AG04450 (cell line): Measurements from ENCODE around the gene CCDC192. TPM values are rescaled to one million over a fixed set of nuclear protein-coding genes. Genes with fewer than 3 reads are reported as not detected.

Experiments
- CTCF ChIA-PET: fragments of 300-600, 350-600 bp; formaldehyde crosslinking; extraction: SDS; loops from one replicate; lab custom pipeline; 2022; ENCODE audit warnings: antibody characterized with exemption, inconsistent platforms; lab: Charles Lee
- POLR2A ChIA-PET: fragments of 350-600 bp; formaldehyde crosslinking; extraction: SDS; loops from one replicate; lab custom pipeline; 2021; ENCODE audit warnings: antibody characterized with exemption, inconsistent platforms; lab: Yijun Ruan, JAX
- DNase-seq: peaks from one replicate; pipeline ENCODE4 v3.0.0-alpha.2; 2011; ENCODE audit warnings: low read depth, low spot score
- H3K27ac ChIP-seq: one replicate; pipeline ENCODE4 v1.5.1; 2012; ENCODE audit warnings: low read depth, low read length, control low read depth
- H3K27me3 ChIP-seq: one replicate; pipeline ENCODE4 v1.6.0; 2012; ENCODE audit warnings: low read length; ENCODE audit not compliant: control insufficient read depth, insufficient read depth
- H3K4me3 ChIP-seq: 2 replicates; pipeline ENCODE4 v1.5.1; 2011; ENCODE audit warnings: mild to moderate bottlenecking, low read depth, low read length, control low read depth
- H3K9me3 ChIP-seq: 2 replicates; pipeline ENCODE4 v1.5.1; 2012; ENCODE audit warnings: low read length; ENCODE audit not compliant: control insufficient read depth, insufficient read depth
- CTCF ChIP-seq: IDR thresholded peaks from 2 replicates; pipeline ENCODE4 v1.5.1; 2011; ENCODE audit warnings: low read depth, low read length, control low read depth, inconsistent platforms
- polyA plus RNA-seq: library from polyadenylated mRNA; depleted of rRNA; stranded (reverse); fragments of >200 nt; gene quantifications from 2 replicates; pipeline ENCODE4 v1.2.3, GENCODE V29; 2011

The CCDC192 gene
- polyA plus RNA-seq, 1 experiment: not detected

- H3K27me3 ChIP-seq: no peaks in the 10 kb centered on the region
- no peak overlapping the region for H3K27ac ChIP-seq
- no peak overlapping the region for H3K4me3 ChIP-seq
- no peaks in the 10 kb centered on the region; the same call in 1 of the 2 replicates for H3K9me3 ChIP-seq
- POLR2A ChIA-PET: no interaction called here
- TF ChIP-seq CTCF: no peak
- CTCF ChIA-PET: no interaction called here
- DNase-seq: no peak
These were observed 266.9 kb downstream of the CCDC192 start for GRCh38 chr5:127970081-127970480.

- no peak for DNase-seq
- no peak for TF ChIP-seq CTCF
- ChIA-PET CTCF (no interaction called here), POLR2A (no interaction called here)
- Histone ChIP-seq H3K9me3 (no peaks in the 10 kb centered on the region; the same call in 1 of the 2 replicates), H3K27ac (no peak overlapping the region), H3K27me3 (no peaks in the 10 kb centered on the region), H3K4me3 (no peak overlapping the region)
These were observed 267.7 kb downstream of the CCDC192 start for GRCh38 chr5:127970854-127971425.

- ChIA-PET CTCF (no interaction called here), POLR2A (no interaction called here)
- Histone ChIP-seq H3K27me3 (no peaks in the 10 kb centered on the region), H3K9me3 (no peaks in the 10 kb centered on the region), H3K27ac (no peak overlapping the region), H3K4me3 (no peak overlapping the region)
- no peak for TF ChIP-seq CTCF
- no peak for DNase-seq
These were observed 272.8 kb downstream of the CCDC192 start for GRCh38 chr5:127975961-127976360.

- TF ChIP-seq CTCF: no peak
- H3K27ac ChIP-seq: no peak overlapping the region
- POLR2A ChIA-PET: no interaction called here
- CTCF ChIA-PET: no interaction called here
- H3K4me3 ChIP-seq: no peak overlapping the region
- DNase-seq: no peak
- no peaks in the 10 kb centered on the region for H3K9me3 ChIP-seq
- no peaks in the 10 kb centered on the region for H3K27me3 ChIP-seq
These were observed 273.3 kb downstream of the CCDC192 start for GRCh38 chr5:127976525-127976924.

GRCh38 chr5:127976991-127977717, 274.0 kb downstream of the CCDC192 start:
- no peak for DNase-seq
- CTCF ChIA-PET: interaction anchor here (0.5 to 0.6 kb wide), 3 partner anchors 45 to 480 kb away, joined by 3 to 5 read pairs (median 4); no protein-coding TSS in a partner anchor
- Histone ChIP-seq H3K27ac (no peak overlapping the region), H3K27me3 (no peaks in the 10 kb centered on the region), H3K9me3 (no peaks in the 10 kb centered on the region), H3K4me3 (no peak overlapping the region)
- no peak for TF ChIP-seq CTCF
- POLR2A ChIA-PET: no interaction called here
